ENCODE data around the gene YAE1.

YAE1 gene

DNA sequence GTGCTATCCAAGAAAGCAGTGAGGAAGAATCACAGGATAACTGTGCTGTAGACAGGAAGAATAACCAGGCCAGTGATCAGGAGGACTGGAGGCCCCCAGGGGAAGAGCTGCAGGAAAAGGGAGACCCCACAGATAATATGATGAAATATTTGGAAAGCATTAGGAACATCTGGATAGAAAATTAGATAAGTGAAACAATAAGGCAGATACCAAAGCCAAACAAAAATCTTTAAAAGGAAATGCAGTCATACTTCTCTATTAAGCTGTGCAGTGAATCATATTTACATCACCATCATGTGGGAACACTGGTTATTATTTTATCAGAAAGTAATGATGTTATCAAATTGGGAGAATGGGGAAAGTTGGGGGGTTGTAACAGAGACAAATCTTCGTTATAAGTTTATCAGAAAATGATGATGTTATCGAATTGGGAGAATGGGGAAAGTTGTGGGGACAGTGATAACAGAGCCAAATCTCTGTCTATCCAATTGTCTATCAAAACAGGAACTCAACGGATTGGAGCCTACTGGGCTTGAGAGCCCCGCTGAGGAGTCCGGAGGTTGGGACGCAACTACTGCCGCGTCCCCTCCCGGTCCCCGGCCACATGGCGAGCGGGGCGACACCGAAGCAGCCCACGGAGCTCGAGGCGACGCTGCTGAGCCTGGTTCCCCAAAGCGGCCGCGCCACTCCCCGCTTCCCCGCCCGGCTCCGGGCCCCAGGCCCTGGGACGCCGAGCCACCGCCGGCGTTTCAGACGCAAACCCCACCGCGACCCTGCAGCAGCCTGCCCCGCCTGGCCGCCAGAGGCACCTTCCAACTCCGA is 43.1 kb downstream of the YAE1 start:
- peak; percentile 35 for DNase-seq

DNA sequence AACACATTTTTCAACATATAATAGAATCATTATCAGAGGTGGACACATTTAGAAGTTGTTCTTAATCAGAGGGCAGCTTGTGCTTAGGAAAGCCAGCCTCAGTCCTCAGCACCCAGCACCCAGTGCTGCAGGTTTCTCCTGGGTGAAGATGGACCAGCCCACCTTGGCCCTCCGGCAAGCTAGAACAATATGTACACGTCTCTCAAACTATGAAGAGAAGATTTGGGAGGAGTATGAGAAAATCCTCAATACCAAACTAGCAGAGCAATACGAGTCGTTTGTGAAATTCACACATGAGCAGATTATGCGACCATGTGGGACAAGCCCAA is 43.7 kb downstream of the YAE1 start:
- DNase-seq: no peak

DNA sequence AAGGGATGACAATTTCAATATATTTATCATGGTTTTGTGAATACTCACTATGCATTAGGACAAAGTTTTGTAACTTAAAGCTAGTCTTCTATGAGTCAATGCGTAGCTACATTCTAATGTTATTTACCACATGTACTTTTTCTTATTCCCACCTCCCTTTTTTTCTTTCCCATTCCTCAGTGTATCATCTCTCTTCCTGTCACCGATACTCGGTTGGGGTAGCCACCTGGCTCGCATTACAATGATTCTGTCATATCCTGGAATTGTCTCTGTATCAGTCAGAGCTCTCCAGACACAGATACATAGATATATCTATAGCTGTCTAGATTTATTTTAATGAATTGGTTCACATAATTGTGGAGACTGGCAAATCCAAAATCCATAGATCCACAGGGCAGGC is 47.4 kb downstream of the YAE1 start:
- no peak for DNase-seq

GRCh38 chr7:39614299-39614698 is 48.1 kb downstream of the YAE1 start:
- no peak for DNase-seq

GRCh38 chr7:39615350-39615975 is 49.3 kb downstream of the YAE1 start:
- no peak for DNase-seq

DNA sequence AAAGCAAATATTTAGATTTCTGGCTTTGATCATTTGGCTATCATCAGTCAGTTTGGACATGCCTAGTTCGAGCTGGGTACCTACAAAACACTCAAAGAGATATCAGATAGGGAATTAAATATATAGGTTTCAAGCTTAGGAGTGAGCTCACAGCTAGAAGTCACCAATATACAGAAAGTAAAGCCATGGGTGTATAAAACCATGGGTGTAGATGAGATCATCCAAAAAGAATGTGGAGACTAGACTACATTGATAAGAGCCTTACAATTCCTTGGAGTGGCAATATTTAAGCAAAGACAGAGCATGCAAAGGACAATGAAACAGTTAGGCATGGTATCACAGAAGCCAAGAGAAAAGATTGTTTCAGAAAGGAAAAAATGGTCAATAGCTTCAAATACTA is 49.9 kb downstream of the YAE1 start:
- no peak for DNase-seq

DNA sequence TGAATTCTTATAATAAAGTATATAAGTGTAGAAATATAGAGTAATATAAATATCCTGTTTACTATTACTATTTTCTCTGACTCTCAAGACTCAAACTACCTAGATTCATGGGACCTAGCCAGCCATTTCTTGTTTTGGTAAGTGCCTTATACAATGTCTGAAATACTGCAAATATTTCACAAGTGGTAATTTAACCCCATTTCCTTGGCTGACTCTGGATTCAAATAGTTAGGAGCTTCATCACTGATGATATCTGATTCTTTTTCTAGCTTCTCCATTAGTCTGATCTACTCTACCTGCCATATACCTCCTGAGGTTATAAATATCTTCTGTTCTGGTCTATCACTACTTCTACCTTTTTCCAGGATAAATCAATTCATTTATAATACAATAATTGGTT is 50.8 kb downstream of the YAE1 start:
- DNase-seq: no peak

DNA sequence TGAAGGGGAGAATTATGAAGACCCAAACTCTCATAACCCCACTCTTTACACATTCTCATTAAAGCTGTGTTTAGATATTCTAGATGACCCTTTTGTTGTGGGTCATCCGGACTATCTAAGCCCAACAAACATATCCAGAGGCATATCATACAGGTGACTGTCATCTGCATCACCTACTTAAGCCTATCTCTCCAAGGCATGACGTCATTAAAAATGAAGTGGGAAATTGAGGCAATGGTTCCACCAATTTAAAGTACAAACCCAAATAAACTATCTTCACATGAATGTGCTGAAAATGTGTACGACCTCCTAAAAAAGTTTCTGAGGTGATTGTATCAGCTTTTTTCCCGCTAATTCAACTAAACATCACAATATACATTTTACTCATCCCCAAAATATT is 52.7 kb downstream of the YAE1 start:
- DNase-seq: no peak

DNA sequence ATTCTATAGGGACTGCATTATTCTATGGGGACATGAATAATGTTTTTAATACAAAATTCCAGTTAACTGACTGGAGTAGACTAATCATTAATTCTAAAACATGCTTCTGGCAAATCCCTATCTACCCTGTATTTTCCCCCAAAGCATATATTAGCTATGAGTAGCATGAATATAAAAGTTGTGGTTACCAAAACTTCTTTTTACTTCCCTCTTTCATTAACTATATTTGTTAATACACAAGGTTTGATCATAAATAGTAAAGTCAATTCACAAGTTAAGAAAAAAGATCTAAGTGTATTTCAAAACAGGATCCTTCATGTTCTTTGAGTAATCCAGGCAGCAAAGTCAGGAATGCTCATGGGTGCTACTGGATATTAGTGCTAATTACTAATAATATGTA is 54.3 kb downstream of the YAE1 start:
- no peak for DNase-seq

GRCh38 chr7:39621261-39621660 is 55.1 kb downstream of the YAE1 start:
- DNase-seq: no peak

GRCh38 chr7:39621784-39622411 is 55.7 kb downstream of the YAE1 start:
- no peak for DNase-seq
